Stimulated activated memory B cell treated with anti-CD40 and anti-IgM and Interleukin-4, amounts not matched to agents 10 μg/mL and 1 μg/mL and 100 μg/mL, for 72 hours (primary cell): Measurements from ENCODE around the gene FBXO8.
"Not testable (repeated sequence)": the region's sequence is repeated elsewhere in the genome, so short reads cannot be mapped to it uniquely, and the experiment has no call there.

Experiments used
- ATAC-seq: fragments of 150-1000 bp; cut with Tn5 transposase; 2 replicates; pipeline ENCODE4 v1.10.0; 2021
- H3K27ac Mint-ChIP-seq: one replicate; pipeline ENCODE4 v1.8.0; 2022; ENCODE audit warnings: mild to moderate bottlenecking, mixed read lengths
- H3K27me3 Mint-ChIP-seq: one replicate; pipeline ENCODE4 v1.8.0; 2022; ENCODE audit warnings: mixed read lengths
- H3K36me3 Mint-ChIP-seq: one replicate; pipeline ENCODE4 v1.8.0; 2022; ENCODE audit warnings: mixed read lengths
- H3K4me1 Mint-ChIP-seq: one replicate; pipeline ENCODE4 v1.8.0; 2022; ENCODE audit warnings: mixed read lengths
- H3K4me3 Mint-ChIP-seq: one replicate; pipeline ENCODE4 v1.8.0; 2022; ENCODE audit warnings: mild to moderate bottlenecking, moderate library complexity, mixed read lengths
- H3K9me3 Mint-ChIP-seq: one replicate; pipeline ENCODE4 v1.8.0; 2022; ENCODE audit warnings: mixed read lengths

Gene FBXO8

DNA sequence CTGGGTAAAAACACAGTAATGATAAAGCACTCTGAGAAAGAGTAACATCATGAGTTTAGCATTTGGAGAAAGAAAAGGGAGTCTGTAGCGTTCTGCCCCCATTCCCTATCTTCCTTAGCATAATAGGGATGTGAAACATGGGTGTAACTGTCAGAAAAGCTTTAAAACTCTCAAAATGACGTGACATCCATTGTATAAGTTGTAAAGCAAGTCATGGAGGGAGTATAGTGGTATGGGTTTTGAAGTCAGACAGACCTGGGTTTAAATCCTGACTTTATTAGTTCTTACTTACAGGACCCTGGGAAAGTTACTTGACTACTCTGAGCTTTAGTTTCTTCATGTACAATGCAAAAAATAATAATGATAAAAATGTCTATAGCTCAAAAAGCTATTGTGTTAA is 17.1 kb downstream of the FBXO8 start:
- Mint-ChIP-seq H3K27me3 (no peaks in the 10 kb centered on the region), H3K9me3 (no peaks in the 10 kb centered on the region), H3K4me3 (no peak overlapping the region), H3K4me1 (peaks cover 14% of the 10 kb centered on the region), H3K27ac (no peak overlapping the region), H3K36me3 (peaks cover 5% of the 10 kb centered on the region)
- no peak for ATAC-seq

DNA sequence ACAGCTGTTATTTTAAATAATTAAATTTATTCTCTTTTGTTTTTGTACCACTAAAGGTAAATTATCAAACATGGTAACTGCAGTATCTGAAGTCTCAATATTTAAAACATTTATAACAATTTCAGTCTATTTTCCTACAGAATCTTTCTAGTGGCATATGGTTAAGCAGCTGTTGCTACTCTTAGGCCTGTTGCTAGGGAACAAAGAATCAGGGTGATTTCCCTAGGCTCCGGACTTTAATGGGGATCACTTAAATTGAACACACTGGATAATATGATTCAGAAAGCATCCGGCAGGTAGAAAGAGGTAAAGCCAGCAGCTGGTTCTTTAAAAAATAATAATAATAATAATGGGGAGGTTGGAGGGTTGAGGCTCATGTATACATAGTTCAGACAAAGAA is 17.6 kb downstream of the FBXO8 start:
- H3K9me3 Mint-ChIP-seq, result no peaks in the 10 kb centered on the region
- no peaks in the 10 kb centered on the region for H3K27me3 Mint-ChIP-seq
- no peak for ATAC-seq
- peaks cover 5% of the 10 kb centered on the region for H3K36me3 Mint-ChIP-seq
- peaks cover 9% of the 10 kb centered on the region for H3K4me1 Mint-ChIP-seq
- H3K27ac Mint-ChIP-seq, result no peak overlapping the region
- no peak overlapping the region for H3K4me3 Mint-ChIP-seq

DNA sequence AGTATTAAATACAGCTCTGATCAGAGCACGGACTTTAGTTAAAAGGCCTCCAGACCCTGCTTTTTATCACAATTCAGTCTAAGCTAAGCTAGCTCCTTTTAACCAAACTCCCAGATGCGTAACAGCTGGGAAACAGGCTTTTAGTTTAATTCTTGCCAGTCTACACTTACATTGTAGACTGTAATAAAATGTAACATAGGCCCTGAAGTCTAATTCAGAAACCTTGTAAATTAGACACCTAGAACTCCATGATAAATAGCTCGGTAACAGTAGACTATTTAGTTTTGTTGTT is 20.1 kb downstream of the FBXO8 start:
- no peak overlapping the region for H3K4me3 Mint-ChIP-seq
- H3K4me1 Mint-ChIP-seq, result peaks cover 6% of the 10 kb centered on the region
- ATAC-seq, result no peak
- no peaks in the 10 kb centered on the region for H3K9me3 Mint-ChIP-seq
- peaks cover 11% of the 10 kb centered on the region for H3K36me3 Mint-ChIP-seq
- H3K27me3 Mint-ChIP-seq, result no peaks in the 10 kb centered on the region
- H3K27ac Mint-ChIP-seq, result no peak overlapping the region

DNA sequence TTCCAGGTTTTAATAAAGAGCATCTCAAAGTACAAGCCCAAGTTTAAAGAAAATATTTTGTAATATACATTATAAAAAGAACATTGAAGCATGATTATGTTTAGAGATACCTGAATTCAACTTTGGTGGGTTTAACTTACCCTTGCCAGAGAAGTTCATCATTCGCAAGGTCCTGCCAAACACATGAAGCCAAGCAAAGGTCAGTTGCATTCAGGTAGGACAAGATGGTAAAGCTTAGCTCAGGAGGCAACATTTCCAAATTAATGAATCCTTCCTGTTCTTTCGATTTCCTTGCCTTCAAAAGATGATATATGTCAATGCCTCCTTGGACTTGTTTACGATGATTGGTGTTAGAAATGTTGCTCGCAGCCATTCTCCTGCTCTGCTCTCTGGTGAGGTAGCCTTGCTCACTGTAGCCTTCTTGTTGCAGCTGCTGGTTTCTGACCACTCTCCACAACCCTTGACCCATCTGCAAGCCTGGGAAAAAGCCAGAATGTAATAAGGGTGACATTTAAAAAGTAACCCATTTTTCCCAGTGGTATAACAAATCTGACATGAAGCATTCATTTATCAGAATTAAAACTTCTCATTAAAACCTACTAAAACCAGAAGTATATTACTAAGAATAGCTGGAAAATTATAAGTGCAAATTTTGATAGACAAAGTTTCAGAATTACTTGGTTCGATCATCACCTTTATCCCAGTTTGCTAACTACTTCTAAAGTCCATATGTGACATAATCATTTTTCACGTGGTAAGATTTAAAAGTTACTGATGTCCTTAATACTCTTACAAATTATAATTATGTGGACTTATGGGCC is 20.6 kb downstream of the FBXO8 start:
- H3K4me3 Mint-ChIP-seq, result no peak overlapping the region
- no peak for ATAC-seq
- no peaks in the 10 kb centered on the region for H3K9me3 Mint-ChIP-seq
- peaks cover 6% of the 10 kb centered on the region for H3K4me1 Mint-ChIP-seq
- no peak overlapping the region for H3K27ac Mint-ChIP-seq
- peaks cover 11% of the 10 kb centered on the region for H3K36me3 Mint-ChIP-seq
- no peaks in the 10 kb centered on the region for H3K27me3 Mint-ChIP-seq

DNA sequence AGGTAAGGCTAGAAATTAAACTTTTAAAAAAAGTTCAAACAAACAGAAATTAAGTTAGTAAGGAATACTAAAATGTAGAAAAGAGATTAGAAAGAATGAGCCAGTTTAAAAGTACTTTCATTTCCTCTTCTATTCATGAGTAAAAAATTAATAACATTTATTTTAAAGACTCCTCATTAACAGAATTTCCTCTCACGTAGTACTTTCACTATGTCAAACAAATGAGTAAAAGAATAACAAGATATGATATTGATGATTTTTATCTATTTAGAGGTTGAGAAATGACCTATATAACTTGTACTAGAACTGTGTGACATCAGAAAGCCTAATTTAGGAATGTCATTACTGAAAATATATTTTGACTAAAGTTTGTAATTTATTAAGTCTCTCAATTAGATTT is 22.0 kb downstream of the FBXO8 start:
- H3K4me1 Mint-ChIP-seq, H3K4me3 Mint-ChIP-seq, H3K27me3 Mint-ChIP-seq, H3K9me3 Mint-ChIP-seq, ATAC-seq, H3K27ac Mint-ChIP-seq: not testable (repeated sequence)
- peaks cover 11% of the 10 kb centered on the region for H3K36me3 Mint-ChIP-seq

DNA sequence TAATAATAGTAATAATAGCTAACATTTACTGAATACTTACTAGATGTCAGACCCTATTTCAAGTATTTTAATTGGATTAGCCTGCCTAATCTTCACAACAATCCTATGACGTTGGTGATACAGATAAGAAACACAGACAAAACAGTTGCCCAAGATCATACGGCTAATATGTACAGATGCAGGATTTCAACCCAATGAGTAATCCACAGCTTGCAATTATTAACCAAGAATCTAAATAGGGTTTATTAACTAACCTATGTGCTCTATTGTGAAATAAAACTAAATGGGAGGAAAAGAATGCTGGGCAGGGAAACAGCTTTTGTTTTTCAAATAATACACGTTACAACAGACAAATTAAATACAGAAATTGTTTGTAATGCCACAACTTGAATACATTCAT is 23.4 kb downstream of the FBXO8 start:
- H3K4me3 Mint-ChIP-seq, result no peak overlapping the region
- H3K4me1 Mint-ChIP-seq, result no peaks in the 10 kb centered on the region
- no peak for ATAC-seq
- H3K27me3 Mint-ChIP-seq, result no peaks in the 10 kb centered on the region
- H3K27ac Mint-ChIP-seq, result no peak overlapping the region
- no peaks in the 10 kb centered on the region for H3K9me3 Mint-ChIP-seq
- peaks cover 11% of the 10 kb centered on the region for H3K36me3 Mint-ChIP-seq

DNA sequence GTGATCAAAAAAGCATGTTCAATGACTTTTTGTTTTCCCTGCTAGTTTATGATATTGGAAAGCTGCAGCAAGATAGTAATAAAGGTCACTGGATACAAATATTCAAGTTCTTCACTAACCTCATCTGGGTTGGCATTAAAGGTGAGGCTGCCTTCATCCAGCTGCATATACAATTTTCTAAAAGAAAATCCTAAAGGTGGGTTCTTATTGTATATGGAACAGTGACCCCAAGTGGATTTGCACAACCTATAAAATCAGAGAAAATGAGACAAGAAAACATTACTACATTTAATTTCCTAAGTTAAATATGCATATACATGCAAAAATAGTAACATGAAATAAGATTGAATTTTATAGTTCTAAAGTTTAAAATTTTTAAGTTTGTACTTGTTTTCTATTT is 23.9 kb downstream of the FBXO8 start:
- Mint-ChIP-seq H3K4me3 (no peak overlapping the region), H3K36me3 (peaks cover 11% of the 10 kb centered on the region), H3K9me3 (no peaks in the 10 kb centered on the region), H3K4me1 (no peaks in the 10 kb centered on the region), H3K27ac (no peak overlapping the region), H3K27me3 (no peaks in the 10 kb centered on the region)
- no peak for ATAC-seq

DNA sequence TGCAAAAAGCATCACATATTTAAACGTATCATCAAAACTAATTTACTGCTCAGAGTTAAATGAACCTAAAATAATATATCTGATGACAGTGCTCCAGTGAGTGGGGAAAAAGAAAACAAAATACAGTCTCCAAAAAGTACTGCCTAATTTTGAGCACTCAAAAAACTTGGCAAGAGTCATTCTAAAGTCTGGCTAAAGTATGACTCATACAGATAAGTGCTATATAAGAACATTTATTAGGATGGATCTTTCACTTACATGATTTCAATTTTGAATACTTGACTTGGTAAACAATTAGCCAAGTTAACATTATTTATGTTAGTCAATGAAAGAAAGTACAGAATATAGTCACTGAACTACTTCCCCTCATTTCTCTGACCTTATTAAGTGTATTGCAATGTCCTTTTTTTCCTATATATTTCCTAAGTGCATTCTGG is 27.2 kb downstream of the FBXO8 start:
- no peaks in the 10 kb centered on the region for H3K27me3 Mint-ChIP-seq
- H3K4me1 Mint-ChIP-seq, result no peaks in the 10 kb centered on the region
- no peak for ATAC-seq
- H3K27ac Mint-ChIP-seq, result no peak overlapping the region
- no peaks in the 10 kb centered on the region for H3K9me3 Mint-ChIP-seq
- H3K36me3 Mint-ChIP-seq, result peaks cover 6% of the 10 kb centered on the region
- H3K4me3 Mint-ChIP-seq, result no peak overlapping the region

DNA sequence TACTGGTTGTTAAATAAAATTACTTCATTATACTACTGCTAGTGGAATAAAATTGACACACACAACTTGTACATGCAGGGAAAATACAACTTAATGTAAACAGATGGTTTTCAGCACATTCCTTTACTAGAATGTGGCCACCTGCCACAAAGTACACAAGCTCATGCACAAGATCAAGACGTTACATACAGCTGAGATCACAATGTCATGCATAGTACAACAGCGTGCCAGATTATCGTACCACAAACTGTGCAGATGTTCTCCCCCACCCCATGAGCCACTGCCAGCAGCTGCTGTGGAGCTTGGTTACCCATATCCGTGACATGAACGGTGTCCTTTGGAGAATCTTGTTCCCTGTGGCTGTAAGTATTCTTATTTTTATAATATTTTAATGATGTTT is 27.7 kb downstream of the FBXO8 start:
- H3K27me3 Mint-ChIP-seq, result no peaks in the 10 kb centered on the region

DNA sequence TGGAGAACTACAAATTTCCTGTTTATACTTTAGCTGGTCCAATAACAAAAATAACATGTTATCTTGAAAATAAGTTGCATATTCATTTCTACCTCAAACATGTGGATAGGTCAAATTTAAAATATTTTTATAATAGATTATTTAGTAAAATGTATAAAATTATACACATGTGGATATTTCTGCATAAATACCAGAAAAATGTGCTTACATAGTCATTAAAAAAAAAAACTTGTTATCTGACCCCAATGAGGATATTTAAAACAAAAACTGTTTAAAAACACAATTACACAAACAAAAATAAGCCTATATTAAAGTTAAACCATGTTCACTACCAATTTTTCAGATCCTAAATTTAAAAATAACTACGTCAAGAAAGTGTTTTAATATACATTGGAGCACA is 28.1 kb downstream of the FBXO8 start:
- no peaks in the 10 kb centered on the region for H3K9me3 Mint-ChIP-seq
- no peak overlapping the region for H3K4me3 Mint-ChIP-seq
- no peak for ATAC-seq
- H3K36me3 Mint-ChIP-seq, result peaks cover 6% of the 10 kb centered on the region
- H3K4me1 Mint-ChIP-seq, result no peaks in the 10 kb centered on the region
- H3K27ac Mint-ChIP-seq, result no peak overlapping the region
- H3K27me3 Mint-ChIP-seq, result no peaks in the 10 kb centered on the region

More for the DNA sequence above, 27.7 kb downstream of the FBXO8 start:
- peaks cover 6% of the 10 kb centered on the region for H3K36me3 Mint-ChIP-seq
- H3K4me3 Mint-ChIP-seq, result no peak overlapping the region
- no peak for ATAC-seq
- no peak overlapping the region for H3K27ac Mint-ChIP-seq
- no peaks in the 10 kb centered on the region for H3K9me3 Mint-ChIP-seq
- no peaks in the 10 kb centered on the region for H3K4me1 Mint-ChIP-seq

DNA sequence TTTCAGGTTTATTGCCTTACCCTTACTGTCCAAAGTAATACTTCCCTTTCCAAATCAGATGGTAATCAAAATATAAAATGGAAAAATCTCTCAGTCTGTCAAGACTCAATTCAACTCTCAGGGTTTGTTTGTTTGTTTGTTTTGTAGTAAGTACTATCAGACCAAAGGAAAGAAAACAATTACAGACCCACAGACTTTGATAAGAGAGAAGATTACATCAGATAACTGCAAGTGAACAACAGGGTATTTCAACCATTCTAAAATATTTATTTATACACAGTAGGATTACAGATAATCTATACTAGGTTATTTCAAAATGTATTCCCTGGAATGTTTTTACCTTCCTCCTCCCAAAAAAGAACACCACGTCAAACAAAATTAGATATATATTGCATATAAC is 28.9 kb downstream of the FBXO8 start:
- ATAC-seq, result no peak
- Mint-ChIP-seq H3K36me3 (peaks cover 6% of the 10 kb centered on the region), H3K4me3 (no peak overlapping the region), H3K27ac (no peak overlapping the region), H3K9me3 (no peaks in the 10 kb centered on the region), H3K4me1 (no peaks in the 10 kb centered on the region), H3K27me3 (no peaks in the 10 kb centered on the region)

DNA sequence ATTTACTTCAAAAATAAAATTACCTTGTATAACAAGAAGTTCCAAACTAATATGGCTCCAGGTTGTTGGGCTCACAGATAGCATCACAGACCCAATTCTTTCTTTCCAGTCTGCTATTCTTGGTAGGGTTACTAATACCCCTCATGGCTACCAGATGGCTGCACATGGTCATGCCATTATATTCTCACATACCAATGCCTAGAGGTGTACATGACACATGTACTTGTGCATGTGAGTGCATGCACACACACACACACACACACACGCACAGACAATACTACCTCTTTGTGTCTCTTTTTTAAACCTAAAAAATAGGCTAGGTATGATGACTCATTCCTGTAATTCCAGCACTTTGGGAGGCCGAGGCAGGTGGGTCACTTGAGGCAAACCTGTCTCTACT is 31.1 kb downstream of the FBXO8 start:
- ATAC-seq, result no peak
- no peak overlapping the region for H3K27ac Mint-ChIP-seq
- no peaks in the 10 kb centered on the region for H3K27me3 Mint-ChIP-seq
- no peaks in the 10 kb centered on the region for H3K36me3 Mint-ChIP-seq
- no peaks in the 10 kb centered on the region for H3K4me1 Mint-ChIP-seq
- no peaks in the 10 kb centered on the region for H3K9me3 Mint-ChIP-seq
- H3K4me3 Mint-ChIP-seq, result no peak overlapping the region

DNA sequence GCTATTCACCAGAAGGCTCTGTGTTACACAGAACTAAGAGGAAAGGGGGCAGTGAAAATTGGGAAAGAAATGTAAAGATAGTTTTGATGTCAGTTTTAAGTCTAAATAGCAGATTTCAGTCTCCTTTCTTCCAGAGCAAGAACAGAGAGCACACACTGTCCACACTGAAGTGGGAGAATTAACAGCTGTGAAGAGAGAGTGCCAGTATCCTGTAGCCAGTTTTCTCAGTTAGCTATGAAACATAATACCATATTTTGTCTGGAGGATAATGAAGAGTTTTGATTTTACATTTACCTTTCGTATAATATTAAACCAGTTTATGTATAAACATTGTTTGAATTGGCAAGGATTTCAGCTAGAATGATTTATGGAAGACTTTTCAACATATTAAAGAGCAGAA is 35.1 kb downstream of the FBXO8 start:
- ATAC-seq, result no peak
- Mint-ChIP-seq H3K27me3 (no peaks in the 10 kb centered on the region), H3K9me3 (no peaks in the 10 kb centered on the region), H3K4me3 (no peak overlapping the region), H3K4me1 (no peaks in the 10 kb centered on the region), H3K36me3 (no peaks in the 10 kb centered on the region), H3K27ac (no peak overlapping the region)

DNA sequence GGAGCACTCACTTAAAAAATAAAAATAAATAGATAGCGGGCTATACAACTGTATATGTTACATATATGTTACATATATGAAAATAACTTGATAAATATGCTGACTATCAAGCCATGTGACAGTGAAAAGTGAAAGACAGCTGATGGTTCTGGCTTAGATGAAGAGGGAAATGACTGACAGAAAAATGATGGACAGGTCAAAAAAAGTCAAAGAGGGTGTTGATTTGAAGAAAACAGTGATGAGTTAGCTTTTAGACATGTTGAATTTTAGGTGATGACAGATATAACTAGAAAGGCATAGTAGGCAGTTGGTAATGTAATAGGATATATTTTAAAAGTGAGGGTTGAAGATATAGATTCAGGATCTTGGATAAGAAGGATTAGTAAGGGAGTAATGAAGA is 37.8 kb downstream of the FBXO8 start:
- ATAC-seq, result no peak
- no peaks in the 10 kb centered on the region for H3K36me3 Mint-ChIP-seq
- H3K4me3 Mint-ChIP-seq, result no peak overlapping the region
- no peaks in the 10 kb centered on the region for H3K4me1 Mint-ChIP-seq
- no peak overlapping the region for H3K27ac Mint-ChIP-seq
- no peaks in the 10 kb centered on the region for H3K9me3 Mint-ChIP-seq
- no peaks in the 10 kb centered on the region for H3K27me3 Mint-ChIP-seq

DNA sequence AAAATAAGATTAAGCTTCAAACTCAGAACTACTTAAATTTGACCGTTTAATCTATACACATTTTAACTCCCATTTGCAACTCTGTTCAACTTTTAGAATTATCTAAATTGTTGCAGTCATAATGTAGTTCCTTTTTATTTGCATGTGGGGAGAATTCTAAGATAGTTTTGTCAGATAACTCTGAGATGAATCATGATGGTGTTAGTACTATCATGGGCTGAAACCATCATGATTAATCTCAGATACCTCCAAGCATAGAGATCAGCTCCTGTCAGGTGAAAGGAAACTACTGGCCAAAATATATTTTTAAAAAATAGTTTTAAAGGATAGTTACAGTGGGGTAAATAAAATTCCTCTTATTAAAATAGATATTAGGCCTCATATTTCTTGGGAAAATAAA is 39.0 kb downstream of the FBXO8 start:
- Mint-ChIP-seq H3K9me3 (no peaks in the 10 kb centered on the region), H3K36me3 (no peaks in the 10 kb centered on the region), H3K27me3 (no peaks in the 10 kb centered on the region), H3K4me3 (no peak overlapping the region), H3K27ac (no peak overlapping the region), H3K4me1 (no peaks in the 10 kb centered on the region)
- ATAC-seq, result no peak

DNA sequence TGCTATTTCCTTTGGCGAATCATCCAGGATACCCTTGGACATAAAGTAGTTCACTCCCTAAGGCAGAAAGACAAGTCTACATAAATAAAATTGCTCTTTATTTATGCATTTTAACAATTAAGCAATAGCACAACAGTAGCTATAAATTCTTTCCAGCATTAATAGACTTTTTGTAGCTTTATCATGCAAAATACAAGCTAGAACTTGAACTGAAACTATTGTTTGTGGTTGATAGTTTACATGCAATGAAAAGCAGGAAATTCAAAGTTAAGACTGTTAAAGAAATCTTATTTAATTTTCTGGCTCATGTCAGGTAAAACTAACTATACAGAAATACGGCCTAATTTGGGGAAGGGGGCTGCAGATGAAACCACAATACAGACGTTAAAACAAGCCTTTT is 42.3 kb downstream of the FBXO8 start:
- Mint-ChIP-seq H3K27me3 (no peaks in the 10 kb centered on the region), H3K4me3 (no peak overlapping the region), H3K4me1 (no peaks in the 10 kb centered on the region), H3K36me3 (peaks cover 16% of the 10 kb centered on the region), H3K9me3 (no peaks in the 10 kb centered on the region), H3K27ac (no peak overlapping the region)
- ATAC-seq, result no peak

DNA sequence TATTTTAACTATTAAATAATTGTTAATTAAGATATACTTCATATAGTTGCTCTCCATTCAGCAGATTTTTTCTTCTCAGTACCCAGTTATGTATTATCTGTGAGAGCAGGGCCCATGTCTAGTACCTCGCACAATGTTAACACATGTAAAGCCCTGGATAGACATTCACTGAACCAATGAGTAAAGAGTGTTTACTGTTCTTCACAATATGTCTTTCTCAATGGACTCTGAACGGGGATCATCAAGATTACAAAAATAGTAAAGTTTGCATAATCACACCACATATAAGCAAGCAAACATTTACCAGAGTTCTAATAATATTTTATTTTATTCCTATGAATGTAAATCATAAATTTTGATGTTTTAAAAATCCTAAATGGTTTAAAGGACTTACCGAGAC is 47.1 kb downstream of the FBXO8 start:
- Mint-ChIP-seq H3K27me3 (no peaks in the 10 kb centered on the region), H3K36me3 (peaks cover 33% of the 10 kb centered on the region), H3K9me3 (no peaks in the 10 kb centered on the region), H3K4me1 (no peaks in the 10 kb centered on the region), H3K4me3 (no peak overlapping the region), H3K27ac (no peak overlapping the region)
- no peak for ATAC-seq
